A673 (cell line): Measurements from ENCODE around the gene MOCS3.

Experiments used
- EZH2 ChIP-seq: fragments of 200-600 bp; sonication (generic); IDR thresholded peaks from 2 replicates; pipeline ENCODE4 v1.6.1; 2017; ENCODE audit warnings: borderline replicate concordance, low read depth, mild to moderate bottlenecking, mixed read lengths, antibody characterized with exemption, low read length; ENCODE audit not compliant: poor library complexity, severe bottlenecking
- TF ChIP-seq, protein P1 (sequence below): fragments of 300-800, 200-600 bp; sonication (generic); conservative IDR thresholded peaks from 2 replicates; pipeline ENCODE4 v1.5.1; 2017; ENCODE audit warnings: low read depth, mild to moderate bottlenecking, antibody characterized with exemption, low read length, moderate library complexity, mixed read lengths

DNA sequence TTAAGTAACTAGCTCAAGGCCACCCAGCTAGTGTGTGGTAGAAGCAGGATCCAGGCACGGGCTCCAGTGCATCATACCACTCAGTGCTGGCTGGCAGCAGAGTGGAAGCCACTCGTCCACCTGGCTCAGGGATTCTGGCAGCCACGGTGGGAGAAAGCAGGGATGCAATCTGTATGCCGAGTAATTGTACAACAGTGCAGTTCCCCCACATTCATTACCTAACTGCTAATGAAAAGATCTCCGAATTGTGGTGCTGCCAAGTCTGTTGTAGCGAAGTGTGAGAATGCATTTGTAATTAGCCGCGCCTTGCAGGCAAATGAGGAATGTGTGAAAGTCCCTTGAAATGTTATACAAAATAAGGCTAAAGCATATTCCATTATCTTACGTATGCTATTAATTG lies 35.3 kb downstream of the MOCS3 start:
- TF ChIP-seq, protein P1, sequence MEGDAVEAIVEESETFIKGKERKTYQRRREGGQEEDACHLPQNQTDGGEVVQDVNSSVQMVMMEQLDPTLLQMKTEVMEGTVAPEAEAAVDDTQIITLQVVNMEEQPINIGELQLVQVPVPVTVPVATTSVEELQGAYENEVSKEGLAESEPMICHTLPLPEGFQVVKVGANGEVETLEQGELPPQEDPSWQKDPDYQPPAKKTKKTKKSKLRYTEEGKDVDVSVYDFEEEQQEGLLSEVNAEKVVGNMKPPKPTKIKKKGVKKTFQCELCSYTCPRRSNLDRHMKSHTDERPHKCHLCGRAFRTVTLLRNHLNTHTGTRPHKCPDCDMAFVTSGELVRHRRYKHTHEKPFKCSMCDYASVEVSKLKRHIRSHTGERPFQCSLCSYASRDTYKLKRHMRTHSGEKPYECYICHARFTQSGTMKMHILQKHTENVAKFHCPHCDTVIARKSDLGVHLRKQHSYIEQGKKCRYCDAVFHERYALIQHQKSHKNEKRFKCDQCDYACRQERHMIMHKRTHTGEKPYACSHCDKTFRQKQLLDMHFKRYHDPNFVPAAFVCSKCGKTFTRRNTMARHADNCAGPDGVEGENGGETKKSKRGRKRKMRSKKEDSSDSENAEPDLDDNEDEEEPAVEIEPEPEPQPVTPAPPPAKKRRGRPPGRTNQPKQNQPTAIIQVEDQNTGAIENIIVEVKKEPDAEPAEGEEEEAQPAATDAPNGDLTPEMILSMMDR = no peak
- no peak for TF ChIP-seq EZH2
